ENCODE data around the gene HEATR5B. TPM values are rescaled to one million over a fixed set of nuclear protein-coding genes. Genes with fewer than 3 reads are reported as not detected.

Gene HEATR5B
- total RNA-seq, 1 experiment from 2014 or later, result 13.1 TPM

DNA sequence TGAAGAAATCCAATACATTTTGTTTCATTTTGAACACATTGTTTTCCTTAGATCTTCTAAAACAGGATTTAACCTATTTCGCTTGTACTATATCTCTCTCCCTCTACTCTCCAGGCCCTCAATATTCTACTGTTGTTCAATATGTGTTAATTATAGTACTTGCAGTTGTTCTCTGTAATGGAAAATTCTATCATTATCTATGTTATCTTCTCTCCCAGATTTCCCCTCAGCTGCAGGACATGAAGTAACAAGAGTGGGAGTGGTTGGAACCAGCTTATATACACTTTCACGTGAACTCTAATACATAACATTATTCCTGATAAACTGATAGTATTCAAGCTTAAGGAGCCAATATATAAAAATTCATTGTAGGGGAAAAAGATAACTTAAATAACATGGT lies 110.9 kb downstream of the HEATR5B start:
- CTCF ChIA-PET, result no interaction called here
- Histone ChIP-seq H3K4me3 (ENCODE audit: low read depth, low read length, poor library complexity, severe bottlenecking) (no peak overlapping the region), H3K9me3 (ENCODE audit: low read depth, low read length, poor library complexity, severe bottlenecking) (no peaks in the 10 kb centered on the region), H3K27ac (ENCODE audit: low read depth, low read length, poor library complexity, severe bottlenecking) (no peak overlapping the region), H3K36me3 (ENCODE audit: insufficient read depth, low read length, poor library complexity, severe bottlenecking) (no peaks in the 10 kb centered on the region), H3K27me3 (replicated peaks; ENCODE audit: insufficient read depth, low read depth, low read length, poor library complexity) (no peaks in the 10 kb centered on the region), H3K4me1 (ENCODE audit: insufficient read depth, low read length, poor library complexity, severe bottlenecking) (peaks cover 5% of the 10 kb centered on the region)
- intact Hi-C loops (cut with micrococcal nuclease; ENCODE audit: unreplicated experiment), result no loop called here
- POLR2A ChIA-PET (ENCODE audit: low non-redundant PET), result no interaction called here
- DNase-seq (ENCODE audit: low spot score), result no peak
- BruUV-seq (replicated peaks), result no TSS peak
- TF ChIP-seq, protein P1, sequence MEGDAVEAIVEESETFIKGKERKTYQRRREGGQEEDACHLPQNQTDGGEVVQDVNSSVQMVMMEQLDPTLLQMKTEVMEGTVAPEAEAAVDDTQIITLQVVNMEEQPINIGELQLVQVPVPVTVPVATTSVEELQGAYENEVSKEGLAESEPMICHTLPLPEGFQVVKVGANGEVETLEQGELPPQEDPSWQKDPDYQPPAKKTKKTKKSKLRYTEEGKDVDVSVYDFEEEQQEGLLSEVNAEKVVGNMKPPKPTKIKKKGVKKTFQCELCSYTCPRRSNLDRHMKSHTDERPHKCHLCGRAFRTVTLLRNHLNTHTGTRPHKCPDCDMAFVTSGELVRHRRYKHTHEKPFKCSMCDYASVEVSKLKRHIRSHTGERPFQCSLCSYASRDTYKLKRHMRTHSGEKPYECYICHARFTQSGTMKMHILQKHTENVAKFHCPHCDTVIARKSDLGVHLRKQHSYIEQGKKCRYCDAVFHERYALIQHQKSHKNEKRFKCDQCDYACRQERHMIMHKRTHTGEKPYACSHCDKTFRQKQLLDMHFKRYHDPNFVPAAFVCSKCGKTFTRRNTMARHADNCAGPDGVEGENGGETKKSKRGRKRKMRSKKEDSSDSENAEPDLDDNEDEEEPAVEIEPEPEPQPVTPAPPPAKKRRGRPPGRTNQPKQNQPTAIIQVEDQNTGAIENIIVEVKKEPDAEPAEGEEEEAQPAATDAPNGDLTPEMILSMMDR (conservative IDR thresholded peaks at IDR 0.05; ENCODE audit: low read depth, low read length), result no peak
- no peak for TF ChIP-seq EZH2 (IDR thresholded peaks at IDR 0.05; ENCODE audit: borderline replicate concordance, low read depth, low read length, poor library complexity, severe bottlenecking)

DNA sequence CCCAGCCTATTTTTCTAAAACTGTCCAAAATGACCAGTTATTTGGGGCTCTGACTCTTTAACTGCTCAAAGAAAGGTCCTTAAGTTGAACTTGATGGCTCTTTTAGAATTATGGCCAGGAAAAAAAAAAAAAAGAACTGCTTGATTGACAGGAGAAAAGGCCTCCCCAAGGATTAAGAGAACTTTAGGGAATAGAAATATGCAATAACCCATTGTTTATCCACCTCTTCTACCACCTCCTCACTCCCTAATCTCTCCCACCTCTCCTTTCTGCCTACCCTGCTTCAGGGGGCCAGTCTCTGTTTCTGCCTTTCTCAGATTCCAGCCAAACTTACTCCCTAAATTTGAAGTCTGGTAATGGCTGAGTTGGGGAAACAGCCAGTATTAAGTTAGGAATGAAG lies 112.2 kb downstream of the HEATR5B start:
- H3K27me3 ChIP-seq (replicated peaks; ENCODE audit: insufficient read depth, low read depth, low read length, poor library complexity), result no peaks in the 10 kb centered on the region
- TF ChIP-seq EZH2 (IDR thresholded peaks at IDR 0.05; ENCODE audit: borderline replicate concordance, low read depth, low read length, poor library complexity, severe bottlenecking), result no peak
- TF ChIP-seq, protein P1 (conservative IDR thresholded peaks at IDR 0.05; ENCODE audit: low read depth, low read length), result no peak
- no peak overlapping the region for H3K27ac ChIP-seq (ENCODE audit: low read depth, low read length, poor library complexity, severe bottlenecking)
- no peaks in the 10 kb centered on the region for H3K9me3 ChIP-seq (ENCODE audit: low read depth, low read length, poor library complexity, severe bottlenecking)
- no peaks in the 10 kb centered on the region for H3K36me3 ChIP-seq (ENCODE audit: insufficient read depth, low read length, poor library complexity, severe bottlenecking)
- H3K4me1 ChIP-seq (ENCODE audit: insufficient read depth, low read length, poor library complexity, severe bottlenecking), result peaks cover 19% of the 10 kb centered on the region
- no peak for DNase-seq (ENCODE audit: low spot score)
- intact Hi-C loops (cut with micrococcal nuclease; ENCODE audit: unreplicated experiment), result no loop called here
- POLR2A ChIA-PET (ENCODE audit: low non-redundant PET), result no interaction called here
- no peak overlapping the region for H3K4me3 ChIP-seq (ENCODE audit: low read depth, low read length, poor library complexity, severe bottlenecking)
- BruUV-seq (replicated peaks), result no TSS peak
- CTCF ChIA-PET, result no interaction called here

DNA sequence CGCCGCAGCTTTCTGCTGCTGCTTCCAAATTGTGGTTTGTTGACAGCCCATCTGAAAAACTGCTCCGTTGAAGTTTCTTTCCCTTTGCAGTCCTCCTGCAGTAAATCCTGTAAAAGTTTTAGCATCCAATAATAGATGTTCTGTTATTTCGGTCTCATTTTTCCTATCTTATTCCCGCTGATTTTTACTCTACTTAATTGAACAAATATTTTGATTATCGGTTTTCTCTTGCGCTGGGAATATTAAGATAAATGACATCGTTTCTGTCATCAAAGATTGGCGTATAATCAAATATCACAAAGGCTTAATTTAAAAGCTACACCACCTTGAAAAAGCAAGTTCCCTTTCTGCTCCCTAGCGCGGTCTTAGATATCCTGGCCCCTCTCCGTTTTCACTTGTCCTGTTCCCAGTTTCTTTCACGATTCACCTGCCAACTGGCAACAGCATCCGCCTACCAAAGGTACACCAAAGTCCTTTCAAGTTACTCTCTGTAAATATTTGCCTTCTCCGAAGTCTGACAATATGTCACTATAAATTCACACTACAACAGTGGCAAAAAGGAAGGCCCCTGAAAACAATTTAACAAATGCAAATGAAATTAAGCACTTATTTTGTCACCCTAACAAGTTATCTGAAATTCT lies 116.8 kb downstream of the HEATR5B start:
- POLR2A ChIA-PET (ENCODE audit: low non-redundant PET), result no interaction called here
- Histone ChIP-seq H3K36me3 (ENCODE audit: insufficient read depth, low read length, poor library complexity, severe bottlenecking) (no peaks in the 10 kb centered on the region), H3K9me3 (ENCODE audit: low read depth, low read length, poor library complexity, severe bottlenecking) (no peaks in the 10 kb centered on the region), H3K4me3 (ENCODE audit: low read depth, low read length, poor library complexity, severe bottlenecking) (peak overlapping the region; percentile 98), H3K27ac (ENCODE audit: low read depth, low read length, poor library complexity, severe bottlenecking) (peak overlapping the region; percentile 78), H3K27me3 (replicated peaks; ENCODE audit: insufficient read depth, low read depth, low read length, poor library complexity) (no peaks in the 10 kb centered on the region), H3K4me1 (ENCODE audit: insufficient read depth, low read length, poor library complexity, severe bottlenecking) (peaks cover 31% of the 10 kb centered on the region)
- CTCF ChIA-PET, result no interaction called here
- peak; percentile 13 for DNase-seq (ENCODE audit: low spot score)
- intact Hi-C loops (cut with micrococcal nuclease; ENCODE audit: unreplicated experiment), result no loop called here
- TF ChIP-seq, protein P1 (conservative IDR thresholded peaks at IDR 0.05; ENCODE audit: low read depth, low read length), result no peak
- TF ChIP-seq EZH2 (IDR thresholded peaks at IDR 0.05; ENCODE audit: borderline replicate concordance, low read depth, low read length, poor library complexity, severe bottlenecking), result no peak
- no TSS peak for BruUV-seq (replicated peaks)

Measured in A673 (cell line).